ENCODE measurements around the gene FRMD5.

The FRMD5 gene

GRCh38 chr15:44132057-44132456, 63.0 kb downstream of the FRMD5 start:
- TF ChIP-seq CTCF (IDR thresholded peaks at IDR 0.05; ENCODE audit: borderline replicate concordance, insufficient read depth, low read depth, low read length), result no peak
- H3K4me3 ChIP-seq (ENCODE audit: low read depth, low read length), result no peak overlapping the region

GRCh38 chr15:44130778-44131177, 64.3 kb downstream of the FRMD5 start:
- no peak overlapping the region for H3K4me3 ChIP-seq (ENCODE audit: low read depth, low read length)
- TF ChIP-seq CTCF (IDR thresholded peaks at IDR 0.05; ENCODE audit: borderline replicate concordance, insufficient read depth, low read depth, low read length), result no peak

GRCh38 chr15:44129911-44130310, 65.2 kb downstream of the FRMD5 start:
- no peak overlapping the region for H3K4me3 ChIP-seq (ENCODE audit: low read depth, low read length)
- TF ChIP-seq CTCF (IDR thresholded peaks at IDR 0.05; ENCODE audit: borderline replicate concordance, insufficient read depth, low read depth, low read length), result no peak

- no peak for TF ChIP-seq CTCF (IDR thresholded peaks at IDR 0.05; ENCODE audit: borderline replicate concordance, insufficient read depth, low read depth, low read length)
- H3K4me3 ChIP-seq (ENCODE audit: low read depth, low read length), result no peak overlapping the region
Measured at GRCh38 chr15:44128443-44128842, 66.6 kb downstream of the FRMD5 start.

GRCh38 chr15:44125879-44126278, 69.2 kb downstream of the FRMD5 start:
- H3K4me3 ChIP-seq (ENCODE audit: low read depth, low read length), result no peak overlapping the region
- TF ChIP-seq CTCF (IDR thresholded peaks at IDR 0.05; ENCODE audit: borderline replicate concordance, insufficient read depth, low read depth, low read length), result no peak

GRCh38 chr15:44102675-44103254, 92.3 kb downstream of the FRMD5 start:
- no peak for TF ChIP-seq CTCF (IDR thresholded peaks at IDR 0.05; ENCODE audit: borderline replicate concordance, insufficient read depth, low read depth, low read length)
- H3K4me3 ChIP-seq (ENCODE audit: low read depth, low read length), result no peak overlapping the region

GRCh38 chr15:44101944-44102343, 93.1 kb downstream of the FRMD5 start:
- TF ChIP-seq CTCF (IDR thresholded peaks at IDR 0.05; ENCODE audit: borderline replicate concordance, insufficient read depth, low read depth, low read length), result no peak
- H3K4me3 ChIP-seq (ENCODE audit: low read depth, low read length), result no peak overlapping the region
